NK-92 treated with Interleukin-12 subunit alpha and Interleukin-12 subunit beta, amount 100 ng/mL, for 24 hours (cell line): ENCODE measurements around the gene NKD1.
"Not testable (repeated sequence)": the region's sequence is repeated elsewhere in the genome, so short reads cannot be mapped to it uniquely, and the experiment has no call there.

Experiments
- DNase-seq: peaks from one replicate; lab custom pipeline; 2025; lab: John Stamatoyannopoulos, UW

Gene NKD1

GRCh38 chr16:50548125-50548908 is at the start of gene NKD1:
NKD1 (plus strand) TSS chr16:50548396; CDS start chr16:50548554, 158 bp downstream.
- DNase-seq = no peak

GRCh38 chr16:50498431-50499155 is 49.6 kb upstream of the NKD1 start:
- no peak for DNase-seq

GRCh38 chr16:50499254-50499653 is 48.9 kb upstream of the NKD1 start:
- no peak for DNase-seq

GRCh38 chr16:50500171-50500874 is 47.9 kb upstream of the NKD1 start:
- DNase-seq = no peak

GRCh38 chr16:50501251-50501650 is 46.9 kb upstream of the NKD1 start:
- no peak for DNase-seq

GRCh38 chr16:50501986-50502615 is 46.1 kb upstream of the NKD1 start:
- DNase-seq = no peak

- no peak for DNase-seq
Measured at GRCh38 chr16:50502616-50503011, 45.6 kb upstream of the NKD1 start.

- not testable (repeated sequence) for DNase-seq
Measured at GRCh38 chr16:50503868-50504531, 44.2 kb upstream of the NKD1 start.

GRCh38 chr16:50505115-50505514 is 43.1 kb upstream of the NKD1 start:
- no peak for DNase-seq

GRCh38 chr16:50505714-50506542 is 42.3 kb upstream of the NKD1 start:
- no peak for DNase-seq

GRCh38 chr16:50506543-50506937 is 41.7 kb upstream of the NKD1 start:
- no peak for DNase-seq

GRCh38 chr16:50507397-50507796 is 40.8 kb upstream of the NKD1 start:
- DNase-seq = no peak

GRCh38 chr16:50509521-50510341 is 38.5 kb upstream of the NKD1 start:
- no peak for DNase-seq

- DNase-seq = no peak
Measured at GRCh38 chr16:50515218-50515617, 33.0 kb upstream of the NKD1 start.

GRCh38 chr16:50516401-50516800 is 31.8 kb upstream of the NKD1 start:
- no peak for DNase-seq

GRCh38 chr16:50516890-50517289 is 31.3 kb upstream of the NKD1 start:
- DNase-seq = no peak

GRCh38 chr16:50517450-50518252 is 30.5 kb upstream of the NKD1 start:
- no peak for DNase-seq

GRCh38 chr16:50519001-50519400 is 29.2 kb upstream of the NKD1 start:
- no peak for DNase-seq

- no peak for DNase-seq
Measured at GRCh38 chr16:50519602-50520001, 28.6 kb upstream of the NKD1 start.
